ENCODE results near the gene CORO1C. TPM values are rescaled to one million over a fixed set of nuclear protein-coding genes. Genes with fewer than 3 reads are reported as not detected.

Gene CORO1C
- total RNA-seq, 1 experiment from 2014 or later = 139 TPM

GRCh38 chr12:108600702-108601007, 130.7 kb downstream of the CORO1C start:
- Histone ChIP-seq H3K4me3 (no peak overlapping the region), H3K27ac (no peak overlapping the region), H3K4me2 (no peak overlapping the region), H3K4me1 (replicated peaks; ENCODE audit: insufficient read depth) (no peaks in the 10 kb centered on the region), H3K9me3 (ENCODE audit: insufficient read depth, low read depth) (no peaks in the 10 kb centered on the region), H3K27me3 (ENCODE audit: insufficient read depth, low read depth) (no peaks in the 10 kb centered on the region), H2AFZ (no peak overlapping the region), H3F3A (ENCODE audit: insufficient read depth, low read depth) (no peaks in the 10 kb centered on the region), H3K9me2 (ENCODE audit: insufficient read depth) (no peaks in the 10 kb centered on the region), H3K36me3 (ENCODE audit: low read depth) (no peaks in the 10 kb centered on the region), H4K20me1 (ENCODE audit: insufficient read depth) (no peaks in the 10 kb centered on the region), H3K79me2 (ENCODE audit: low read depth) (no peaks in the 10 kb centered on the region)
- POLR2A ChIA-PET (ENCODE audit: unreplicated experiment) = interaction anchor here (0.6 to 0.7 kb wide), 2 partner anchors 33 to 62 kb away, joined by 3 read pairs; partner anchors contain the start of gene SELPLG
- CTCF ChIA-PET = no interaction called here
- intact Hi-C loops (cut with micrococcal nuclease; ENCODE audit: unreplicated experiment) = no loop called here
- TF ChIP-seq EZH2 (IDR thresholded peaks at IDR 0.05; ENCODE audit: low read depth) = no peak
- TF ChIP-seq CTCF (conservative IDR thresholded peaks at IDR 0.05) = no peak
- no TSS peak for BruUV-seq (replicated peaks)
- no peak for DNase-seq

GRCh38 chr12:108599948-108600701, 131.2 kb downstream of the CORO1C start:
- BruUV-seq (replicated peaks) = no TSS peak
- no peaks in the 10 kb centered on the region for H3K9me3 ChIP-seq (ENCODE audit: insufficient read depth, low read depth)
- H3K27me3 ChIP-seq (ENCODE audit: insufficient read depth, low read depth) = no peaks in the 10 kb centered on the region
- no peaks in the 10 kb centered on the region for H3K4me1 ChIP-seq (replicated peaks; ENCODE audit: insufficient read depth)
- H3K4me2 ChIP-seq = no peak overlapping the region
- no peak overlapping the region for H3K27ac ChIP-seq
- H3K9me2 ChIP-seq (ENCODE audit: insufficient read depth) = no peaks in the 10 kb centered on the region
- no peak for TF ChIP-seq CTCF (conservative IDR thresholded peaks at IDR 0.05)
- no peak for TF ChIP-seq EZH2 (IDR thresholded peaks at IDR 0.05; ENCODE audit: low read depth)
- no peak overlapping the region for H3K4me3 ChIP-seq
- intact Hi-C loops (cut with micrococcal nuclease; ENCODE audit: unreplicated experiment) = no loop called here
- no peaks in the 10 kb centered on the region for H3F3A ChIP-seq (ENCODE audit: insufficient read depth, low read depth)
- no peak for DNase-seq
- POLR2A ChIA-PET (ENCODE audit: unreplicated experiment) = interaction anchor here (0.6 to 0.7 kb wide), 2 partner anchors 33 to 63 kb away, joined by 3 read pairs; partner anchors contain the start of gene SELPLG
- H3K79me2 ChIP-seq (ENCODE audit: low read depth) = no peaks in the 10 kb centered on the region
- no peaks in the 10 kb centered on the region for H3K36me3 ChIP-seq (ENCODE audit: low read depth)
- no peaks in the 10 kb centered on the region for H4K20me1 ChIP-seq (ENCODE audit: insufficient read depth)
- no peak overlapping the region for H2AFZ ChIP-seq
- CTCF ChIA-PET = no interaction called here

GRCh38 chr12:108599541-108599940, 131.8 kb downstream of the CORO1C start:
- intact Hi-C loops (cut with micrococcal nuclease; ENCODE audit: unreplicated experiment) = no loop called here
- H3K9me2 ChIP-seq (ENCODE audit: insufficient read depth) = no peaks in the 10 kb centered on the region
- no peak overlapping the region for H3K27ac ChIP-seq
- H3K4me1 ChIP-seq (replicated peaks; ENCODE audit: insufficient read depth) = no peaks in the 10 kb centered on the region
- no peaks in the 10 kb centered on the region for H4K20me1 ChIP-seq (ENCODE audit: insufficient read depth)
- no peaks in the 10 kb centered on the region for H3K79me2 ChIP-seq (ENCODE audit: low read depth)
- ChIA-PET CTCF (no interaction called here), POLR2A (ENCODE audit: unreplicated experiment) (no interaction called here)
- no peak overlapping the region for H3K4me3 ChIP-seq
- no peak overlapping the region for H3K4me2 ChIP-seq
- H3K27me3 ChIP-seq (ENCODE audit: insufficient read depth, low read depth) = no peaks in the 10 kb centered on the region
- no peak overlapping the region for H2AFZ ChIP-seq
- TF ChIP-seq EZH2 (IDR thresholded peaks at IDR 0.05; ENCODE audit: low read depth) (no peak), CTCF (conservative IDR thresholded peaks at IDR 0.05) (no peak)
- H3K9me3 ChIP-seq (ENCODE audit: insufficient read depth, low read depth) = no peaks in the 10 kb centered on the region
- H3K36me3 ChIP-seq (ENCODE audit: low read depth) = no peaks in the 10 kb centered on the region
- no TSS peak for BruUV-seq (replicated peaks)
- DNase-seq = no peak
- no peaks in the 10 kb centered on the region for H3F3A ChIP-seq (ENCODE audit: insufficient read depth, low read depth)

Measured in PC-9 (cell line).